Effector CD4-positive, alpha-beta T cell (primary cell): ENCODE results near the gene CORT.
A peak's percentile ranks its signal among the peaks of the same experiment; 100 is the strongest.

Experiments used
- DNase-seq: peaks from one replicate; pipeline ENCODE4 v3.0.0-alpha.2; 2020

CORT gene

GRCh38 chr1:10479296-10479695, 29.5 kb downstream of the CORT start:
- no peak for DNase-seq

DNA sequence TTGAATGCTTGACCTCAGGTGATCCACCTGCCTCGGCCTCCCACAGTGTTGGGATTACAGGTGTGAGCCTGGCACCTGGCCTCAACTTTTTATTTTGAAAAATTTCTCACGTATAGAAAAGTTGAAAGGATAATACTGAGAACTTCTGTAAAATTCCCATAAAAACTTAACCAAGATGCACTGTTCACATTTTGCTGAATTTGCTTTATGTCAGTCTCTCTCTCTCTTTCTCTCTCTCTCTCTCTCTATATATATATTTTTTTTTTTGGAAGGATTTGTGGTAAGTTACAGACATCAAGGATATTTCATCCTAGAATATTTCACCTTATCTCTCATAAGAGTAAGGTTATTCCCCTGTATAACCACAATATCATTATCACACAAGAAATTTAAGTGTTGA, 30.8 kb downstream of the CORT start:
- DNase-seq: no peak

- DNase-seq: no peak
Measured at GRCh38 chr1:10484521-10484920, 34.7 kb downstream of the CORT start.

- no peak for DNase-seq
Measured at GRCh38 chr1:10489291-10490055, 39.6 kb downstream of the CORT start.

- no peak for DNase-seq
Measured at GRCh38 chr1:10490286-10490970, 40.6 kb downstream of the CORT start.

- DNase-seq: no peak
Measured at GRCh38 chr1:10494418-10494753, 44.6 kb downstream of the CORT start.

DNA sequence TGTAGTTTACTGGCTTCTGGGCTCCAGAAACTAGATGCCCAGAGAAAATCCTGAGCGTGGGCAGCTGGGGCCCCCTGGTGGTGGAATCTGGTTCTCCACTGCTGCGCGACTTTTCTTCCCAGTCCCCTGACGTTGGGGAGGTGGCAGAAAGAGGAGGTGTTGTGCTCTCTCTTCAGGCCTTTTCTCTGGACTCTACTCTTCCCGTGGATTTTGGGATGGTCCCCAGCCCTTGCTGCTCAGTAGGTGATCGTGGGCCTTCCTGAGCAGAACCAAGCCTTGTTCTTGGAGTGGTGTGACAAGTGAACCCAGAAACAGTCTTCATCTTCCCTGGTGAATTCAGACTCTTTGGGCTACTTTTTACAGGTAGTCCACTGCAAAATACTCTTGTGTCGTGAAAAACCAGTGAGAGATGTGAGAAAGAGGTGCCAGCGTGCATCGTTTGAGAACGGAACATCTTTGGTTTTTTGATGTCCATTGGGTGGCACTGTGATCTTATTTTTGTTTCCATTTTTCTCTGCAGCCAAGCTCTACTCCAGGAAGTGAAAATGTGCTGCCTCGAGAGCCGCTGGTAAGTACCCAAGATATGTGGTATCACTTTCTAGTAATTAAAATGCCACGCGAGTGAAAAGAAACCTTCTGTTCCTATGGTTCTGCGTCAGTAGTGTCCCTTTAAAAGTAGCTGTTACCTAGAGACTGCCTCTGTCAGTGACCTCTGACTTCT, 45.1 kb downstream of the CORT start:
- DNase-seq: peak; percentile 67

- no peak for DNase-seq
Measured at GRCh38 chr1:10495475-10495817, 45.6 kb downstream of the CORT start.

GRCh38 chr1:10495952-10496351, 46.1 kb downstream of the CORT start:
- DNase-seq: no peak

DNA sequence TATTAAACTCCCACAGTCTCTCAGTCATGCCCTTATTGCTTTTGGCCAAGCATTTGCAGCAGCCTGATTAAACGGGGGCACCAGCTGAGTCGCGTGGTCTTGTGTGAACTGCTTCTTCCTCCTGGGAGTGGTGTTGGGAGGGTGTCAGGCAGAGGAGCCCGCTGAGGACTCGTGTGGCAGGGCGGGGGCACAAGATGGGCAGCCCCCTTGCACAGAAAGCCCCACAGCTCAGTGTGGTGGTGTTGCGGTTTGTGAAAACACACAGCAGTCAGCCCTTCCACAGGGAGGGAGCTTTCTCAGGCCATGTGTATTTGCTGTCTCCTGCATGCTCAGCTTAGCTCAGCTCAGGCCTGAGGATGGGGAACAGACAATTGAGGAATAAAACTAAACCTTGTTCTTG, 47.3 kb downstream of the CORT start:
- no peak for DNase-seq

DNA sequence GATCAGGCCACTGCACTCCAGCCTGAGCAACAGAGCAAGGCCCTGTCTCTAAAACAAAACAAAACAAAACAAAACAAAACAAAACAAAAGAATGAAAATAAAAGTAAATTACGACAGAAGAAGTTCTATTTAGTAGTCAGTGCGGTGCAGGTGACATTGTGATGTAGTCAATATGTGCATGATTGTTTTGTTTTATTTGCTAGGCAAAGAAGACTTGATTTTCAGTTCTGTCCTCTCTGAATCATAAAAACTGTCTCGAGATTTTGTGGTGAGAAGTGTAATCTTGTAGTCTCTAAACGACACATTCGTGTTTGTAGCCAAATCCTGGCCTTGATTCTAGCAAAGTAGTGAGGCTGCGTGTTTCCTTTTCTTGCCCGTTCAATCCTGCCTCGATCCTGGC, 48.4 kb downstream of the CORT start:
- DNase-seq: no peak
